ENCODE data around the gene ZNF292.
"Not testable (repeated sequence)": the region's sequence is repeated elsewhere in the genome, so short reads cannot be mapped to it uniquely, and the experiment has no call there.

Gene ZNF292

GRCh38 chr6:87214831-87215230 is 59.5 kb downstream of the ZNF292 start:
- no peaks in the 10 kb centered on the region for H3K9me3 ChIP-seq (ENCODE audit: control insufficient read depth in 1 of 2, low read length in 2 of 2)
- no peak overlapping the region for H3K4me3 ChIP-seq (ENCODE audit: low read depth in 1 of 2, low read length in 2 of 2)
- no peak overlapping the region for H3K27ac ChIP-seq (ENCODE audit: low read length)
- no peaks in the 10 kb centered on the region for H3K27me3 ChIP-seq (ENCODE audit: low read depth, low read length)
- peaks cover 0 to 8% of the 10 kb centered on the region in 2 donors for H3K4me1 ChIP-seq (ENCODE audit: control insufficient read depth in 1 of 2, insufficient read depth in 2 of 2, low read length in 2 of 2)
- peaks cover 0 to 15% of the 10 kb centered on the region in 2 donors for H3K36me3 ChIP-seq (ENCODE audit: control insufficient read depth in 1 of 2, insufficient read depth in 2 of 2, low read length in 2 of 2)

GRCh38 chr6:87220997-87221396 is 65.6 kb downstream of the ZNF292 start:
- Histone ChIP-seq H3K4me1 (ENCODE audit: control insufficient read depth in 1 of 2, insufficient read depth in 2 of 2, low read length in 2 of 2) (no peaks in the 10 kb centered on the region), H3K36me3 (ENCODE audit: control insufficient read depth in 1 of 2, insufficient read depth in 2 of 2, low read length in 2 of 2) (peaks cover 26 to 31% of the 10 kb centered on the region in 2 donors), H3K27me3 (ENCODE audit: low read depth, low read length) (no peaks in the 10 kb centered on the region), H3K4me3 (ENCODE audit: low read depth in 1 of 2, low read length in 2 of 2) (no peak overlapping the region), H3K27ac (ENCODE audit: low read length) (no peak overlapping the region), H3K9me3 (ENCODE audit: control insufficient read depth in 1 of 2, low read length in 2 of 2) (no peaks in the 10 kb centered on the region)

GRCh38 chr6:87222676-87223075 is 67.3 kb downstream of the ZNF292 start:
- no peaks in the 10 kb centered on the region for H3K27me3 ChIP-seq (ENCODE audit: low read depth, low read length)
- H3K36me3 ChIP-seq (ENCODE audit: control insufficient read depth in 1 of 2, insufficient read depth in 2 of 2, low read length in 2 of 2): peaks cover 23 to 28% of the 10 kb centered on the region in 2 donors
- H3K27ac ChIP-seq (ENCODE audit: low read length): no peak overlapping the region
- no peak overlapping the region for H3K4me3 ChIP-seq (ENCODE audit: low read depth in 1 of 2, low read length in 2 of 2)
- no peaks in the 10 kb centered on the region for H3K9me3 ChIP-seq (ENCODE audit: control insufficient read depth in 1 of 2, low read length in 2 of 2)
- no peaks in the 10 kb centered on the region for H3K4me1 ChIP-seq (ENCODE audit: control insufficient read depth in 1 of 2, insufficient read depth in 2 of 2, low read length in 2 of 2)

- no peaks in the 10 kb centered on the region for H3K9me3 ChIP-seq (ENCODE audit: control insufficient read depth in 1 of 2, low read length in 2 of 2)
- H3K27me3 ChIP-seq (ENCODE audit: low read depth, low read length): no peaks in the 10 kb centered on the region
- peaks cover 16 to 29% of the 10 kb centered on the region in 2 donors for H3K36me3 ChIP-seq (ENCODE audit: control insufficient read depth in 1 of 2, insufficient read depth in 2 of 2, low read length in 2 of 2)
- H3K4me3 ChIP-seq (ENCODE audit: low read depth in 1 of 2, low read length in 2 of 2): no peak overlapping the region
- H3K4me1 ChIP-seq (ENCODE audit: control insufficient read depth in 1 of 2, insufficient read depth in 2 of 2, low read length in 2 of 2): no peaks in the 10 kb centered on the region
- H3K27ac ChIP-seq (ENCODE audit: low read length): no peak overlapping the region
These were observed 69.6 kb downstream of the ZNF292 start for GRCh38 chr6:87224971-87225370.

GRCh38 chr6:87225511-87225910 is 70.1 kb downstream of the ZNF292 start:
- Histone ChIP-seq H3K27me3 (ENCODE audit: low read depth, low read length) (no peaks in the 10 kb centered on the region), H3K27ac (ENCODE audit: low read length) (no peak overlapping the region), H3K4me3 (ENCODE audit: low read depth in 1 of 2, low read length in 2 of 2) (no peak overlapping the region), H3K9me3 (ENCODE audit: control insufficient read depth in 1 of 2, low read length in 2 of 2) (no peaks in the 10 kb centered on the region), H3K36me3 (ENCODE audit: control insufficient read depth in 1 of 2, insufficient read depth in 2 of 2, low read length in 2 of 2) (peaks cover 13 to 28% of the 10 kb centered on the region in 2 donors), H3K4me1 (ENCODE audit: control insufficient read depth in 1 of 2, insufficient read depth in 2 of 2, low read length in 2 of 2) (no peaks in the 10 kb centered on the region)

- Histone ChIP-seq H3K9me3 (ENCODE audit: control insufficient read depth in 1 of 2, low read length in 2 of 2) (no peaks in the 10 kb centered on the region), H3K4me3 (ENCODE audit: low read depth in 1 of 2, low read length in 2 of 2) (no peak overlapping the region), H3K4me1 (ENCODE audit: control insufficient read depth in 1 of 2, insufficient read depth in 2 of 2, low read length in 2 of 2) (no peaks in the 10 kb centered on the region), H3K36me3 (ENCODE audit: control insufficient read depth in 1 of 2, insufficient read depth in 2 of 2, low read length in 2 of 2) (peaks cover 11 to 25% of the 10 kb centered on the region in 2 donors), H3K27ac (ENCODE audit: low read length) (no peak overlapping the region), H3K27me3 (ENCODE audit: low read depth, low read length) (no peaks in the 10 kb centered on the region)
These were observed 70.6 kb downstream of the ZNF292 start for GRCh38 chr6:87225937-87226336.

GRCh38 chr6:87230801-87231200 is 75.4 kb downstream of the ZNF292 start:
- no peaks in the 10 kb centered on the region for H3K4me1 ChIP-seq (ENCODE audit: control insufficient read depth in 1 of 2, insufficient read depth in 2 of 2, low read length in 2 of 2)
- H3K27me3 ChIP-seq (ENCODE audit: low read depth, low read length): no peaks in the 10 kb centered on the region
- H3K36me3 ChIP-seq (ENCODE audit: control insufficient read depth in 1 of 2, insufficient read depth in 2 of 2, low read length in 2 of 2): peaks cover 7% of the 10 kb centered on the region in 2 donors
- H3K27ac ChIP-seq (ENCODE audit: low read length): no peak overlapping the region
- H3K9me3 ChIP-seq (ENCODE audit: control insufficient read depth in 1 of 2, low read length in 2 of 2): no peaks in the 10 kb centered on the region
- no peak overlapping the region for H3K4me3 ChIP-seq (ENCODE audit: low read depth in 1 of 2, low read length in 2 of 2)

GRCh38 chr6:87237804-87238203 is 82.4 kb downstream of the ZNF292 start:
- Histone ChIP-seq H3K36me3 (ENCODE audit: control insufficient read depth in 1 of 2, insufficient read depth in 2 of 2, low read length in 2 of 2) (peaks cover 3 to 4% of the 10 kb centered on the region in 2 donors), H3K9me3 (ENCODE audit: control insufficient read depth in 1 of 2, low read length in 2 of 2) (no peaks in the 10 kb centered on the region), H3K4me3 (ENCODE audit: low read depth in 1 of 2, low read length in 2 of 2) (no peak overlapping the region), H3K27ac (ENCODE audit: low read length) (no peak overlapping the region), H3K4me1 (ENCODE audit: control insufficient read depth in 1 of 2, insufficient read depth in 2 of 2, low read length in 2 of 2) (no peaks in the 10 kb centered on the region), H3K27me3 (ENCODE audit: low read depth, low read length) (no peaks in the 10 kb centered on the region)

- H3K4me1 ChIP-seq (ENCODE audit: control insufficient read depth in 1 of 2, insufficient read depth in 2 of 2, low read length in 2 of 2); H3K4me3 ChIP-seq (ENCODE audit: low read depth in 1 of 2, low read length in 2 of 2); H3K27ac ChIP-seq (ENCODE audit: low read length); H3K36me3 ChIP-seq (ENCODE audit: control insufficient read depth in 1 of 2, insufficient read depth in 2 of 2, low read length in 2 of 2); H3K9me3 ChIP-seq (ENCODE audit: control insufficient read depth in 1 of 2, low read length in 2 of 2); H3K27me3 ChIP-seq (ENCODE audit: low read depth, low read length): not testable (repeated sequence)
These were observed 83.8 kb downstream of the ZNF292 start for GRCh38 chr6:87239098-87239635.

- no peak overlapping the region for H3K27ac ChIP-seq (ENCODE audit: low read length)
- no peaks in the 10 kb centered on the region for H3K4me1 ChIP-seq (ENCODE audit: control insufficient read depth in 1 of 2, insufficient read depth in 2 of 2, low read length in 2 of 2)
- no peaks in the 10 kb centered on the region for H3K27me3 ChIP-seq (ENCODE audit: low read depth, low read length)
- no peak overlapping the region for H3K4me3 ChIP-seq (ENCODE audit: low read depth in 1 of 2, low read length in 2 of 2)
- peaks cover 3 to 6% of the 10 kb centered on the region in 2 donors for H3K36me3 ChIP-seq (ENCODE audit: control insufficient read depth in 1 of 2, insufficient read depth in 2 of 2, low read length in 2 of 2)
- no peaks in the 10 kb centered on the region for H3K9me3 ChIP-seq (ENCODE audit: control insufficient read depth in 1 of 2, low read length in 2 of 2)
These were observed 85.9 kb downstream of the ZNF292 start for GRCh38 chr6:87241304-87241703.

GRCh38 chr6:87242311-87242710 is 86.9 kb downstream of the ZNF292 start:
- Histone ChIP-seq H3K27me3 (ENCODE audit: low read depth, low read length) (no peaks in the 10 kb centered on the region), H3K9me3 (ENCODE audit: control insufficient read depth in 1 of 2, low read length in 2 of 2) (no peaks in the 10 kb centered on the region), H3K4me3 (ENCODE audit: low read depth in 1 of 2, low read length in 2 of 2) (no peak overlapping the region), H3K4me1 (ENCODE audit: control insufficient read depth in 1 of 2, insufficient read depth in 2 of 2, low read length in 2 of 2) (no peaks in the 10 kb centered on the region), H3K27ac (ENCODE audit: low read length) (no peak overlapping the region), H3K36me3 (ENCODE audit: control insufficient read depth in 1 of 2, insufficient read depth in 2 of 2, low read length in 2 of 2) (peaks cover 9 to 16% of the 10 kb centered on the region in 2 donors)

GRCh38 chr6:87243812-87244211 is 88.4 kb downstream of the ZNF292 start:
- H3K4me1 ChIP-seq (ENCODE audit: control insufficient read depth in 1 of 2, insufficient read depth in 2 of 2, low read length in 2 of 2): no peaks in the 10 kb centered on the region
- no peaks in the 10 kb centered on the region for H3K27me3 ChIP-seq (ENCODE audit: low read depth, low read length)
- no peak overlapping the region for H3K4me3 ChIP-seq (ENCODE audit: low read depth in 1 of 2, low read length in 2 of 2)
- no peak overlapping the region for H3K27ac ChIP-seq (ENCODE audit: low read length)
- H3K9me3 ChIP-seq (ENCODE audit: control insufficient read depth in 1 of 2, low read length in 2 of 2): no peaks in the 10 kb centered on the region
- H3K36me3 ChIP-seq (ENCODE audit: control insufficient read depth in 1 of 2, insufficient read depth in 2 of 2, low read length in 2 of 2): peaks cover 16 to 26% of the 10 kb centered on the region in 2 donors
